K562 (cell line): ENCODE measurements around the gene GINS1.

Experiments
- AFF4 ChIP-seq: sonication (generic); formaldehyde crosslinking; IDR thresholded peaks from 2 replicates; pipeline ENCODE4 v1.8.0; 2023; ENCODE audit warnings: mild to moderate bottlenecking, missing genetic modification reagents
- ELK3 ChIP-seq: fragments of 450-650 bp; formaldehyde crosslinking; IDR thresholded peaks from 2 replicates; pipeline ENCODE4 v1.4.0; 2020; ENCODE audit warnings: mild to moderate bottlenecking
- FOXJ3 ChIP-seq: sonication (generic); formaldehyde crosslinking; IDR thresholded peaks from 2 replicates; pipeline ENCODE4 v1.4.0; 2020; ENCODE audit warnings: mild to moderate bottlenecking, missing genetic modification reagents
- KLF13 ChIP-seq: fragments of 450-650 bp; IDR thresholded peaks from 2 replicates; pipeline ENCODE4 v1.6.1; 2016; ENCODE audit warnings: missing genetic modification characterization, low read depth, mild to moderate bottlenecking, missing compliant biosample characterization, moderate library complexity, borderline replicate concordance
- SLC30A9 ChIP-seq: fragments of 250-450 bp; sonication (Bioruptor Pico); IDR thresholded peaks from 2 replicates; pipeline ENCODE4 v1.8.0; 2022; ENCODE audit warnings: mild to moderate bottlenecking, moderate library complexity
- SNAPC5 ChIP-seq: fragments of 250-450 bp; sonication (Bioruptor Pico); IDR thresholded peaks from 2 replicates; pipeline ENCODE4 v1.8.0; 2021; ENCODE audit warnings: moderate library complexity, mild to moderate bottlenecking, inconsistent platforms
- ZBTB33 ChIP-seq: sonication (generic); formaldehyde crosslinking; IDR thresholded peaks from 2 replicates; pipeline ENCODE4 v1.8.1; 2023; ENCODE audit warnings: mild to moderate bottlenecking, missing genetic modification reagents
- ZC3H4 ChIP-seq: sonication (generic); formaldehyde crosslinking; IDR thresholded peaks from 2 replicates; pipeline ENCODE4 v1.9.0; 2021; ENCODE audit warnings: missing genetic modification reagents, borderline replicate concordance
- ZFP1 ChIP-seq: fragments of 450-650 bp; formaldehyde crosslinking; IDR thresholded peaks from 2 replicates; pipeline ENCODE4 v1.4.0; 2020; ENCODE audit warnings: mild to moderate bottlenecking, mixed read lengths
- TF ChIP-seq, protein P1 (sequence below): sonication (generic); formaldehyde crosslinking; IDR thresholded peaks from 2 replicates; pipeline ENCODE4 v1.8.1; 2022; ENCODE audit warnings: missing genetic modification reagents
- TF ChIP-seq, protein P2 (sequence below): fragments of 450-650 bp; IDR thresholded peaks from 2 replicates; pipeline ENCODE4 v1.6.1; 2016; ENCODE audit warnings: borderline replicate concordance

GRCh38 chr20:25422032-25422431, 14.6 kb downstream of the GINS1 start:
- TF ChIP-seq, protein P1, sequence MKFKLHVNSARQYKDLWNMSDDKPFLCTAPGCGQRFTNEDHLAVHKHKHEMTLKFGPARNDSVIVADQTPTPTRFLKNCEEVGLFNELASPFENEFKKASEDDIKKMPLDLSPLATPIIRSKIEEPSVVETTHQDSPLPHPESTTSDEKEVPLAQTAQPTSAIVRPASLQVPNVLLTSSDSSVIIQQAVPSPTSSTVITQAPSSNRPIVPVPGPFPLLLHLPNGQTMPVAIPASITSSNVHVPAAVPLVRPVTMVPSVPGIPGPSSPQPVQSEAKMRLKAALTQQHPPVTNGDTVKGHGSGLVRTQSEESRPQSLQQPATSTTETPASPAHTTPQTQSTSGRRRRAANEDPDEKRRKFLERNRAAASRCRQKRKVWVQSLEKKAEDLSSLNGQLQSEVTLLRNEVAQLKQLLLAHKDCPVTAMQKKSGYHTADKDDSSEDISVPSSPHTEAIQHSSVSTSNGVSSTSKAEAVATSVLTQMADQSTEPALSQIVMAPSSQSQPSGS: no peak
- TF ChIP-seq ZC3H4 (CRISPR knock-in tag) (no peak), AFF4 (CRISPR knock-in tag) (no peak), KLF13 (tag) (no peak), ELK3 (CRISPR knock-in tag) (no peak), SLC30A9 (CRISPR knock-in tag) (no peak), ZFP1 (CRISPR knock-in tag) (no peak), SNAPC5 (CRISPR knock-in tag) (no peak), FOXJ3 (CRISPR knock-in tag) (no peak), ZBTB33 (no peak)
- TF ChIP-seq, protein P2, sequence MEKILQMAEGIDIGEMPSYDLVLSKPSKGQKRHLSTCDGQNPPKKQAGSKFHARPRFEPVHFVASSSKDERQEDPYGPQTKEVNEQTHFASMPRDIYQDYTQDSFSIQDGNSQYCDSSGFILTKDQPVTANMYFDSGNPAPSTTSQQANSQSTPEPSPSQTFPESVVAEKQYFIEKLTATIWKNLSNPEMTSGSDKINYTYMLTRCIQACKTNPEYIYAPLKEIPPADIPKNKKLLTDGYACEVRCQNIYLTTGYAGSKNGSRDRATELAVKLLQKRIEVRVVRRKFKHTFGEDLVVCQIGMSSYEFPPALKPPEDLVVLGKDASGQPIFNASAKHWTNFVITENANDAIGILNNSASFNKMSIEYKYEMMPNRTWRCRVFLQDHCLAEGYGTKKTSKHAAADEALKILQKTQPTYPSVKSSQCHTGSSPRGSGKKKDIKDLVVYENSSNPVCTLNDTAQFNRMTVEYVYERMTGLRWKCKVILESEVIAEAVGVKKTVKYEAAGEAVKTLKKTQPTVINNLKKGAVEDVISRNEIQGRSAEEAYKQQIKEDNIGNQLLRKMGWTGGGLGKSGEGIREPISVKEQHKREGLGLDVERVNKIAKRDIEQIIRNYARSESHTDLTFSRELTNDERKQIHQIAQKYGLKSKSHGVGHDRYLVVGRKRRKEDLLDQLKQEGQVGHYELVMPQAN: no peak
